Measurements from ENCODE around the gene LRP2BP. TPM values are rescaled to one million over a fixed set of nuclear protein-coding genes. Genes with fewer than 3 reads are reported as not detected.

LRP2BP gene
- under 1 TPM; 0.71 to 0.78 TPM for total RNA-seq

DNA sequence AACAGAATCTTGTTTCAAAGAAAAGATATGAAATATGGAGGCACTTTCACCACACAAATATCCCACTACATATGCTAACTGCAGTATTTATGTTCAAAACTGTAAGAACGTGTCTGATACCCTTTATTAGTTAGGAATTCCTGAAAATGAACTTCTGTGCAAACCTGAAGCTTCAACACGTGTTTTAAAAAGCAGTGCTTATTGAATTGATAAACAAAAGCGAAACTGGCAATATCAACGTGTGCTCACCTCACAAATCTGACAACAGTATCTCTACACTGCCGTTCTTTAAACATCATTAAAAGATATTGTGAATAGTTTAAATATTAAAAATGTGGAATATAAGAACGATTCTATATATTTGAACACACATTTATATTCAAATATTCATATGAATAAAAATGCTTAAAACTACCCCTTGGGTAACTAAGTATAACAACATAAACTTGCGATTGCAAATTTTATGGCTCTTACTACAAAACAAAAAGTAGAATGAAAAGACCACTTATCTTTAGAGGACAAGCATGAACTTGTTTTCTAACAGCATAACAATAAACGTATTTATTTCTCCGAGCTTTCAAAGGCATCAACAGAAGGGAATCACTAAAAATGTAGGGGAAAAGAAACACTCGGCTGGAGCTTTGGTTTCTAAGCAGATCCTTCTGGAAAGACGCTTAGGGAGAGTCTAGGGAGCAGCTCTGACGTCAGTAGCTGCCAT, at the start of gene LRP2BP:
LRP2BP (minus strand) TSS at position 687 of the 718 bp plus-strand sequence. CDS start 17,738 bp downstream, outside the sequence.
- no peaks in the 10 kb centered on the region for H3K9me3 Mint-ChIP-seq

DNA sequence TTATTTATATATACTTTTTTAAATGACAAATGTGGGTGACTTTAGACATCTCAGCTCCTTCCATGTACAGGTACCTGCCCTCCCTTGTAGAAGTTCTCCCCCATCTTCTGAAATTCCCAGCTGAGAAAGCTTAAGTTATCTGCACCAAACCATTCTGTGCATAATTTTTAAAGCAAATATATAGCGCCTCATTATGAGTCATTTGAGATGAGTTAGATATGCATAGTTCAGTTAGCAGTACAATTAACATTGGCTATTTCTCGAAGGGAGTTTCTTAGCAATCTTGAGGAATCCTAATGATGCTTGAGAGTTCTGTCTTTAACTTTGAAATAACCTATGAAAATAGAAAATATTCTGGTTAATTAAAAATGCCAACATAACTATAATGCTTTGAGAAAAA, 49.5 kb upstream of the LRP2BP start:
- POLR2A ChIA-PET, result no interaction called here
- H3K4me3 Mint-ChIP-seq, result no peak overlapping the region
- H3K9me3 Mint-ChIP-seq, result no peaks in the 10 kb centered on the region
- no peak overlapping the region for H3K27ac Mint-ChIP-seq
- DNase-seq, result no peak
- no peak for ATAC-seq (ENCODE audit: low read depth)
- no peaks in the 10 kb centered on the region for H3K4me1 Mint-ChIP-seq
- peaks cover 5% of the 10 kb centered on the region for H3K27me3 Mint-ChIP-seq
- H3K36me3 Mint-ChIP-seq, result no peaks in the 10 kb centered on the region

More for the DNA sequence above, at the start of gene LRP2BP:
- DNase-seq, result no peak
- H3K4me3 Mint-ChIP-seq, result peak within 1 kb of the TSS; percentile 93
- H3K36me3 Mint-ChIP-seq, result peaks cover 30% of the 10 kb centered on the region
- ATAC-seq (ENCODE audit: low read depth), result no peak
- peaks cover 33% of the 10 kb centered on the region for H3K4me1 Mint-ChIP-seq
- POLR2A ChIA-PET, result interaction anchor here (0.5 to 2.7 kb wide), 6 partner anchors 12 to 252 kb away, joined by 3 to 27 read pairs (median 4); partner anchors contain the start of genes SLC25A4 and UFSP2
- H3K27me3 Mint-ChIP-seq, result no peaks in the 10 kb centered on the region
- H3K27ac Mint-ChIP-seq, result peak within 1 kb of the TSS; percentile 99

DNA sequence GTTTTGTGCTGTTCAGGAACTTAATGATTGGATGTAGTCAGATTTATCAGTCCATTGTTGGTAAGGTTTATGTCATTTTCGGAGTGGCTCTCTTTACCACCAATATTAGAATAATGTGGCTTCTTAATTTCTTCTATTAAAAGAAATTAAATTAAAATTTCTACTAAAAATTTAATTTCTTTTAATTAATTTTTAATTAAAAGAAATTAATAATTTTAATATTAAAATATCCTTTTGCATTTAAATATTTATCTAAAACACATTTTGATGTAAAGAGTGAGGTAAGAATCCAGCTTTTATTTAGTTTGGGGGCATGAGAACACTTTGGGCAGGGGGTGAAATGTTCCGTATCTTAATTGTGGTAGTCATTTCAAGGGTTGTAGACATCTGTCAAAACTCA, 45.8 kb upstream of the LRP2BP start:
- Mint-ChIP-seq H3K4me1 (no peaks in the 10 kb centered on the region), H3K27me3 (peaks cover 2% of the 10 kb centered on the region)
- POLR2A ChIA-PET, result no interaction called here

DNA sequence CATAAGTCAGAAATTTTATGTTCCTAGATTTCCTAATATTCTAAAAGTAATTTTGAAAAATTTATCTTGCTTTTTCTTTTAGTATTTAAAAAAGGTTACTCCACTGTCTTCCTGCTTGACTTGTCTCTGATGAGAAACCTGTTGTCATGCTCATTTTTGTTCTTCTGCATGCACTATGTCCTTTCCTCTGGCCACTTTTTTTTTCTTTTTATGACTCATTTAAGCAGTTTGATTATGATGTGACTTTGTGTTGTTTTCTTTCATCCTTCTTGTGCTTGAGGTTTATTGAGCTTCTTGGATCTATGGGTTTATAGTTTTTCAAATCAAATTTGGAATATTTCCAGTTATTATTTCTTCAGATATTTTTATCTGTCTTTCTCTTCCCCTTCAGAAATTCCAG, 42.1 kb upstream of the LRP2BP start:
- Mint-ChIP-seq H3K4me1 (no peaks in the 10 kb centered on the region), H3K27me3 (peaks cover 7% of the 10 kb centered on the region), H3K9me3 (no peaks in the 10 kb centered on the region), H3K27ac (no peak overlapping the region), H3K36me3 (no peaks in the 10 kb centered on the region), H3K4me3 (no peak overlapping the region)
- no peak for DNase-seq
- ATAC-seq (ENCODE audit: low read depth), result no peak
- POLR2A ChIA-PET, result no interaction called here

More for the DNA sequence above, 45.8 kb upstream of the LRP2BP start:
- Mint-ChIP-seq H3K36me3 (no peaks in the 10 kb centered on the region), H3K4me3 (no peak overlapping the region), H3K27ac (no peak overlapping the region), H3K9me3 (no peaks in the 10 kb centered on the region)
- no peak for ATAC-seq (ENCODE audit: low read depth)
- DNase-seq, result no peak

DNA sequence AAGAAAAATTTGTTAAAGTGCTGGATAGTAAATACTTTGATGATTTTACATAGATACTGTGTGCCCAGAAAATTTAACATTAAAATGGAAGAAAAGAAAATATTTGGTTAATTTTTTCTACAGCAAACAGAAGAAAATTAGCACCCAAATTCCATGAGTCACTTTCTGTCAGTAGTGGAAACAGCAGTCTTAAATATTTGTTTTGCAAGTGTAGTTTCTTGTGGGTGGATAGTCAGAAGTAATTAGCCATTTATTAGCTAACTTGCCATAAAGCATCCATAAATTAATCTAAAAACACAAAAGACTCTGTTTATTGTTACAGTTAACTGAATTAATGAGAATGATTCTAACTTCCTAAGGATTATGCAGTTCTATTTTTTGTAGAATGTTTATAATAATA, 39.7 kb upstream of the LRP2BP start:
- Mint-ChIP-seq H3K27ac (no peak overlapping the region), H3K27me3 (peaks cover 8% of the 10 kb centered on the region), H3K9me3 (no peaks in the 10 kb centered on the region), H3K4me3 (no peak overlapping the region), H3K36me3 (no peaks in the 10 kb centered on the region), H3K4me1 (no peaks in the 10 kb centered on the region)
- ATAC-seq (ENCODE audit: low read depth), result no peak
- no peak for DNase-seq
- POLR2A ChIA-PET, result no interaction called here

DNA sequence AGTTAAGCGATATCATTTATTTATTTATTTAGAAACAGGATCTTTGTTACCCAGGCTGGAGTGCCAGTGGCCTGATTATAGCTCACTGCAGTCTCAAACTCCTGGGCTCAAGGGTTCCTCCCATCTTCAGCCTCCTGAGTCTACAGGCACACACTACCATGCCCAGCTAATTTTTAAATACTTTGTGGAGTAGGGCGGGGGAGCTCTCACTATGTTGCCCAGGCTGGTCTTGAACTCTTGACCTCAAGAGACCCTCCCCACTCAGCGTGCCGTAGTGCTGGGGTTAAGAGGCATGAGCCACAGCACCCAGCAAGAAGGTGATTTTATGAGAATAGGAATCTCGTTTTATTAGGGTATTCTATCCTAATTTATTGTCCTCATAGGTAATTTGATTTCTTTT, 33.9 kb upstream of the LRP2BP start:
- DNase-seq (no peak), ATAC-seq (ENCODE audit: low read depth) (no peak)
- POLR2A ChIA-PET, result no interaction called here
- Mint-ChIP-seq H3K27ac (no peak overlapping the region), H3K9me3 (no peaks in the 10 kb centered on the region), H3K36me3 (no peaks in the 10 kb centered on the region), H3K27me3 (peaks cover 12% of the 10 kb centered on the region), H3K4me1 (peaks cover 10% of the 10 kb centered on the region), H3K4me3 (no peak overlapping the region)

DNA sequence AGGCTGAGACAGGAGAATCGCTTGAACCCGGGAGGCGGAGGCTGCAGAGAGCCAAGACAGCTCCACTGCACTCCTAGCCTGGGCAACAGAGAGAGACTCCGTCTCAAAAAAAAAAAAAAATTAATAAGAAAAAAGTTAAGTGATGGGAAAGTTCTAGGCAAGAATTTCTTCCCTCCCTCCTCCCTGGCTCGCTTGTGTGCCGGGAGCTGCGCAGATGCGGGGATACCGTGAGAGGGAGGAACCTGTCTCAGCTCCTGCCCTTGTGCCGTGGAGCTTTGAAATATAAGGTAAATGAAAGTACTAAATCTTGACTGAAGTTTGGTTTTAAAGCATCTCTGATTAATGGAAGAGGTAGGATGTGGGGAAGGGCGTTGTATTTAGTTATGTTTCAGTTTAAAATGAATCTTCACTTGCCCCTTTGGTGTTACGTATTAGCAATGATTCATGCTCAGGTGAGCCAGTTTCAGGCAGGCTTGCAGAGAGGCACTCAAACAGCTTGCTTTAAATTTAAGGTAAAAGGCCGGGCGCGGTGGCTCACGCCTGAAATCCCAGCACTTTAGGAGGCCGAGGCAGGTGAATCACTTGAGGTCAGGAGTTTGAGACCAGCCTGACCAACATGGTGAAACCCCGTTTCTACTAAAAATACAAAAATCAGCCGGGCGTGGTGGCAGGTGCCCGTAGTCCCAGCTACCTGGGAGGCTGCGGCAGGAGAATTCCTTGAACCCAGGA, 31.4 kb upstream of the LRP2BP start:
- no peak overlapping the region for H3K27ac Mint-ChIP-seq
- POLR2A ChIA-PET, result interaction anchor here (2.7 kb wide), 1 partner anchor 31 kb away, joined by 27 read pairs; the partner anchor contains the start of genes ANKRD37 and LRP2BP
- no peak for ATAC-seq (ENCODE audit: low read depth)

DNA sequence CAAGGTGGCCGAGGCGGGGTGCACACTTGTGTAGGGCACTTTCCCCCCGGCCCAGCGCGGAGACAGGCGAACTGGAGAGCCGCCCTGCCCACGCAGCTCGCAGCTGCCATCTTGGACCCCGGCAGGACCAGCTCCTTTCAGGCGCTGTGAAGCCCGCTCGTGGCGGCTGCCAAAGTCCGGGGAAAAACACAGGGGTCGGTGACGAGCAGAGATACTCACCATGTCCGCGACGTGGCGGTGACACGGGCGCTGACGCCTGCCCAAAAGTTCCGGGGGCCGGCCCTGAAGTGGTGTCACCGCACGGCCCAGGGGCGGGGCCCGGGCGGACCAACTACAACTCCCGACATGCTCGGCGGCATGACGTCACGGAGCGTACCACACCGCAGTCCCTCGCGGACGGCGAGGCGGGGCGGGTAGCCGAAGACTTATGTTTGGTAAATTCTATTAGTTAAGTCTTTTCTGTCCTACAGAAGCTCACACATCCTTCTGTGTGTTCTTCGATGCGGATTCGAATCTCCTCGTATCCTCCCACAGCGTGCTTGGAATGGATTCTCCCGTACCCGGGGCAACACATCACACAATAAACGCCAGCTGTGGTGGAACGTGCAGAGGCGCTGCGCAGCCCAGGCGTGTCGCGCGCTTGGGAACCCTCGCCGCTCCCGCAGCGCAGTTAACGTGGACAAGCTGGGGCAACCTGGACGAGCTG, 30.1 kb upstream of the LRP2BP start, which contains the start of gene UFSP2:
UFSP2 (minus strand) TSS at position 318 of the 706 bp plus-strand sequence; CDS start at position 222, 96 bp downstream.
- ATAC-seq (ENCODE audit: low read depth) (peak; percentile 91), DNase-seq (peak; percentile 93)
- no peaks in the 10 kb centered on the region for H3K9me3 Mint-ChIP-seq
- H3K27me3 Mint-ChIP-seq, result peaks cover 7% of the 10 kb centered on the region
- H3K4me1 Mint-ChIP-seq, result peaks cover 18% of the 10 kb centered on the region
- POLR2A ChIA-PET, result interaction anchor here (1.1 to 2.7 kb wide), 3 partner anchors 9 to 30 kb away, joined by 3 to 27 read pairs (median 6); partner anchors contain the start of genes ANKRD37 and LRP2BP
- H3K36me3 Mint-ChIP-seq, result peaks cover 12% of the 10 kb centered on the region
- peak within 1 kb of the TSS; percentile 86 for H3K4me3 Mint-ChIP-seq
- H3K27ac Mint-ChIP-seq, result peak within 1 kb of the TSS; percentile 86

More for the DNA sequence above, 31.4 kb upstream of the LRP2BP start:
- H3K4me3 Mint-ChIP-seq, result no peak overlapping the region
- peaks cover 7% of the 10 kb centered on the region for H3K27me3 Mint-ChIP-seq
- no peak for DNase-seq
- peaks cover 2% of the 10 kb centered on the region for H3K36me3 Mint-ChIP-seq
- H3K4me1 Mint-ChIP-seq, result peaks cover 18% of the 10 kb centered on the region
- no peaks in the 10 kb centered on the region for H3K9me3 Mint-ChIP-seq

DNA sequence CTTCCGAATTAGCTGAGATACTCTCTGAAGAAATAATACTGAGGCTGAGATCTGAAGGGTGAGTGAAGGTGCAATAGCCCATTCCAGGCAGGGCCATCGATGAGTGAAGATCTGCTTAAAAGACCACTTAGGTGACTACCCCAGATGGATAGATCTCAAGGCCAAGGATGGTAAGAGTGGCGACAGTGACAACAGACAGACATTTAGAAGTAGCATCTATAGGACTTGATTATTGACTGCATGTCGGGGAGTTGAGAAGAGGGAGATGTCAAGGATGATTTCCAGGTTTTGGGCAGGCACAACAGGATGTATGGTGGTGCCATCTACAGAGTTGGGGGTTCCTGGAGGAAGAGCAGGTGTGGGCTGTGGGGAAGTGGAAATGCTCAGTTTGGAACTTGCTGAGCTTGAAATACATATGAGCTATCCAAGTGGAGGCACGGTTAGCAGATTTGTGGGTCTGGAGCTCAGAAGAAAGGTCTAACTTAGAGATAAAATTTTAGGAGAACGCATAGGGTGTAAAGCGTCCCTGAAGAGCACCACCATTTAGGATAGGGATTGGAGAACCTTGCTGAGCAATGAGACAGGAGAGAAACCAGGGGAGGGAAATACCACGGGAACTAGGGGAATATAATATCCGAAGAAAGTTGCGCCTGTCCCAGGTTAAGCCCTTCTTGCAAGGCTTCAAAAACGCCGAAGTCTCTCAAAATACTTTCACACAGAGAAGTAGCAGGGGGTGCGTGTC, 29.4 kb upstream of the LRP2BP start:
- POLR2A ChIA-PET, result interaction anchor here (1.1 to 2.7 kb wide), 3 partner anchors 8 to 29 kb away, joined by 3 to 27 read pairs (median 6); partner anchors contain the start of genes ANKRD37 and LRP2BP
- Mint-ChIP-seq H3K4me1 (peaks cover 18% of the 10 kb centered on the region), H3K27me3 (peaks cover 7% of the 10 kb centered on the region), H3K9me3 (no peaks in the 10 kb centered on the region), H3K36me3 (peaks cover 12% of the 10 kb centered on the region), H3K4me3 (peak overlapping the region; percentile 86), H3K27ac (peak overlapping the region; percentile 86)
- DNase-seq (no peak), ATAC-seq (ENCODE audit: low read depth) (peak; percentile 2)

DNA sequence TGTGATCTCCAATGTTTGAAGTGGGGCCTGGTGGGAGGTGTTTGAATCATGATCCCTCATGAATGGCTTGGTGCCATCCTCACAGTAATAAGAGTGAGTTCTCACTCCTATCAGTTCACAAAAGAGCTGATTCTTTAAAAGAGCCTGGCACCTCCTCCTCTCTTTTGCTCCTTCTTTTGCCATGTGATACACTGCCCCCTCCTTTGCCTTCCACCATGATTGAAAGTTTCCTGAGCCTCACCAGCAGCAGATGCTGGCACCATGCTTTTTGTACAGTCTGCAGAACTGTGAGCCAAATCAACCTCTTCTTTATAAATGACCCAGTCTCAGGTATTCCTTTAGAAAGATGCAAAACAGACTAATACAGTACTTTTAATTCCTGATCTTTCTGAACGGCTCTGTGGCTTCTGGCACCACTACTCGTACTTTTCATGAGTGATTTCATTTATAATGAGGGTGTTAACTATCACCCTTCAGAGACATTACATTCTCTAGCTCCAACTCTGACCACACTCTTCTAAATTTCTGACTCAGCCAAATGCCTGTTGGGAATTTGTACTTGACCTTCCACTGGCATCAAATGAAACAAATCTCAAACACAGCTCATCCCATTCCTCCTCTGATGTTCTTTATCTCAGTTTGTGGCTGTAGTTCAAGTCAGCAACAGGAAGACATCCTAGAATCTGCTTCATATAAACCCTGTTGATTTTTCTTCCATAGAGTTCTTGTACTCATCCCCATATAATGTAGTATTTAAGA, 25.8 kb upstream of the LRP2BP start:
- POLR2A ChIA-PET, result interaction anchor here (1.0 to 1.4 kb wide), 2 partner anchors 11 to 26 kb away, joined by 4 to 6 read pairs; partner anchors contain the start of genes ANKRD37 and LRP2BP
- H3K9me3 Mint-ChIP-seq, result no peaks in the 10 kb centered on the region
- H3K27me3 Mint-ChIP-seq, result no peaks in the 10 kb centered on the region
- ATAC-seq (ENCODE audit: low read depth), result no peak
- H3K27ac Mint-ChIP-seq, result no peak overlapping the region
- no peak overlapping the region for H3K4me3 Mint-ChIP-seq
- peaks cover 17% of the 10 kb centered on the region for H3K4me1 Mint-ChIP-seq
- DNase-seq, result no peak
- peaks cover 25% of the 10 kb centered on the region for H3K36me3 Mint-ChIP-seq

DNA sequence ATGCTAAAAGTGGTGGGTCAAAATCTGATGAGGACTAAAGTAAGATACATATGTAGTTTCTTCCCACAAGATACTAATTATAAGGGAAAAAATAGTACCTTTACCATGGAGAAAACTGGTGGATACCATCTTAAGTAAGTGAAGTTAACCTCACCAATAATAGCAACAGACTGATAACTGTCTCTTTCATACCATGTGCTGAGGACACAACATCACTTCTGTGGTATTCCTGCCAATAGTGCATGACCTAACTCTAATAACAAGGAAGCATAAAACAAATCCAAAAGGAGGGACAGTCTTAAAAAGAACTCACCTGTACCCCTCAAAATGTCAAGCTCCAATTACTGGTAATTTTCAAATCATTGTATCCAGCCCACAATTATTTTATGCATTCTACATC, 21.2 kb upstream of the LRP2BP start:
- no peaks in the 10 kb centered on the region for H3K9me3 Mint-ChIP-seq
- POLR2A ChIA-PET, result interaction anchor here (1.3 kb wide), 1 partner anchor 9 kb away, joined by 6 read pairs; the partner anchor contains the start of gene UFSP2
- H3K4me1 Mint-ChIP-seq, result peaks cover 1% of the 10 kb centered on the region
- no peak overlapping the region for H3K27ac Mint-ChIP-seq
- H3K4me3 Mint-ChIP-seq, result no peak overlapping the region
- ATAC-seq (ENCODE audit: low read depth) (no peak), DNase-seq (no peak)
- H3K36me3 Mint-ChIP-seq, result peaks cover 28% of the 10 kb centered on the region
- no peaks in the 10 kb centered on the region for H3K27me3 Mint-ChIP-seq

DNA sequence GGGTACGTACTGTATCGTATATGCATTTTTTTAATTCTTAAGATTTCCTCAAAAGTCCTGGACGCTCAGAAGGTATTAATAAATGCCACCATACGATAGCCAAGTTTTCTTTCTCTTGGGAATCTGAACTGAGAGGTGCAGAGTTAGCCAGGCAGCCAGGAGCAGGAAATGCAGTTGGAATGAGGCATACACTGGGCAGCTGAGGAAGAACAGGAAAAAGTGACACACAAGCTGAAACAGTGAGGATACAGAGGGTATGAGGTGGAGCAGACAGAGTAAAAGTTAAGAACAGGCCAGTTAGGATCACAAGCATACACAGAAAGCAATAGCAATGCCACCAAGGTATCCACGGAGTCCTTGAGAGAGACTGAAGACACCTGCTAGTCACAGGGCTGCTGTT, 16.7 kb upstream of the LRP2BP start:
- H3K4me1 Mint-ChIP-seq, result no peaks in the 10 kb centered on the region
- POLR2A ChIA-PET, result no interaction called here
- ATAC-seq (ENCODE audit: low read depth) (no peak), DNase-seq (no peak)
- no peaks in the 10 kb centered on the region for H3K27me3 Mint-ChIP-seq
- no peak overlapping the region for H3K27ac Mint-ChIP-seq
- no peak overlapping the region for H3K4me3 Mint-ChIP-seq
- no peaks in the 10 kb centered on the region for H3K9me3 Mint-ChIP-seq
- H3K36me3 Mint-ChIP-seq, result peaks cover 18% of the 10 kb centered on the region

Measured in activated naive CD8-positive, alpha-beta T cell treated with anti-CD3 and anti-CD28 coated beads, Interleukin-2, amount 10 ng/mL, durations not matched to agents 7 days and 5 days (primary cell).